H9 (cell line): Measurements from ENCODE around the gene MZB1. TPM values are rescaled to one million over a fixed set of nuclear protein-coding genes. Genes with fewer than 3 reads are reported as not detected.

Experiments used
- DNase-seq: peaks from one replicate; pipeline ENCODE4 v3.0.0-alpha.2; 2017
- H2AFZ ChIP-seq: one replicate; pipeline ENCODE4 v1.6.1; 2013; ENCODE audit warnings: mild to moderate bottlenecking, low read length, control low read depth, moderate library complexity
- H2AK5ac ChIP-seq: 2 replicates; pipeline ENCODE4 v1.6.1; 2013; ENCODE audit warnings: low read length, control low read depth, mixed read lengths; ENCODE audit not compliant: insufficient read length
- H2BK120ac ChIP-seq: one replicate; pipeline ENCODE4 v1.6.1; 2013; ENCODE audit warnings: low read depth, mild to moderate bottlenecking, low read length, control low read depth, inconsistent platforms; ENCODE audit not compliant: poor library complexity, severe bottlenecking
- H2BK12ac ChIP-seq: 2 replicates; pipeline ENCODE4 v1.6.1; 2013; ENCODE audit warnings: low read length, control low read depth, mixed read lengths, low read depth; ENCODE audit not compliant: insufficient read length
- H2BK15ac ChIP-seq: 2 replicates; pipeline ENCODE4 v1.6.1; 2013; ENCODE audit warnings: low read depth, low read length, control low read depth
- H2BK20ac ChIP-seq: one replicate; pipeline ENCODE4 v1.6.1; 2013; ENCODE audit warnings: low read depth, mild to moderate bottlenecking, low read length, control low read depth, inconsistent platforms; ENCODE audit not compliant: poor library complexity, severe bottlenecking
- H2BK5ac ChIP-seq: 2 replicates; pipeline ENCODE4 v1.6.1; 2013; ENCODE audit warnings: low read length, control low read depth, mixed read lengths; ENCODE audit not compliant: insufficient read length
- H3K14ac ChIP-seq: 2 replicates; pipeline ENCODE4 v1.6.1; 2013; ENCODE audit warnings: low read length, control low read depth; ENCODE audit not compliant: insufficient read depth
- H3K18ac ChIP-seq: 2 replicates; pipeline ENCODE4 v1.6.1; 2013; ENCODE audit warnings: low read depth, mild to moderate bottlenecking, mixed read lengths, low read length, control low read depth; ENCODE audit not compliant: insufficient read length
- H3K23ac ChIP-seq: 2 replicates; pipeline ENCODE4 v1.6.1; 2013; ENCODE audit warnings: low read length, control low read depth, mixed read lengths, low read depth; ENCODE audit not compliant: insufficient read length
- H3K23me2 ChIP-seq: 2 replicates; pipeline ENCODE4 v1.6.1; 2013; ENCODE audit warnings: low read depth, mild to moderate bottlenecking, mixed read lengths, low read length, control low read depth; ENCODE audit not compliant: insufficient read length, poor library complexity, severe bottlenecking
- H3K27ac ChIP-seq: 2 replicates; pipeline ENCODE4 v1.5.1; 2013; ENCODE audit warnings: low read length, control low read depth, mixed read lengths, low read depth; ENCODE audit not compliant: insufficient read length
- H3K27me3 ChIP-seq: 2 replicates; pipeline ENCODE4 v1.6.1; 2013; ENCODE audit warnings: low read length, control low read depth, inconsistent platforms; ENCODE audit not compliant: insufficient read depth
- H3K4ac ChIP-seq: 2 replicates; pipeline ENCODE4 v1.6.1; 2013; ENCODE audit warnings: low read depth, mild to moderate bottlenecking, control low read depth, inconsistent platforms, low read length, moderate library complexity
- H3K4me1 ChIP-seq: 2 replicates; pipeline ENCODE4 v1.6.1; 2013; ENCODE audit warnings: low read length, control low read depth, inconsistent platforms; ENCODE audit not compliant: insufficient read depth
- H3K4me2 ChIP-seq: 2 replicates; pipeline ENCODE4 v1.6.1; 2013; ENCODE audit warnings: low read length, control low read depth, mixed read lengths; ENCODE audit not compliant: insufficient read length, insufficient read depth
- H3K56ac ChIP-seq: 2 replicates; pipeline ENCODE4 v1.6.1; 2013; ENCODE audit warnings: low read depth, mild to moderate bottlenecking, mixed read lengths, low read length, control low read depth; ENCODE audit not compliant: insufficient read length
- H3K79me1 ChIP-seq: 2 replicates; pipeline ENCODE4 v1.6.1; 2013; ENCODE audit warnings: low read depth, mild to moderate bottlenecking, moderate library complexity, low read length, control low read depth, inconsistent platforms; ENCODE audit not compliant: insufficient read depth, poor library complexity, severe bottlenecking
- H3K79me2 ChIP-seq: 2 replicates; pipeline ENCODE4 v1.6.1; 2013; ENCODE audit warnings: low read length, control low read depth, inconsistent platforms; ENCODE audit not compliant: insufficient read depth
- H3K9ac ChIP-seq: 2 replicates; pipeline ENCODE4 v1.6.1; 2013; ENCODE audit warnings: low read length, control low read depth, mixed read lengths; ENCODE audit not compliant: insufficient read length; ENCODE audit errors: extremely low read depth
- H3K9me3 ChIP-seq: one replicate; pipeline ENCODE4 v1.6.1; 2013; ENCODE audit warnings: low read depth, low read length, inconsistent platforms; ENCODE audit not compliant: control insufficient read depth
- H3T11ph ChIP-seq: one replicate; pipeline ENCODE4 v1.6.1; 2013; ENCODE audit warnings: mild to moderate bottlenecking, low read length, control low read depth, inconsistent platforms
- H4K20me1 ChIP-seq: one replicate; pipeline ENCODE4 v1.6.1; 2013; ENCODE audit not compliant: control insufficient read depth, insufficient read length, insufficient read depth
- H4K5ac ChIP-seq: 2 replicates; pipeline ENCODE4 v1.6.1; 2013; ENCODE audit warnings: low read depth, mild to moderate bottlenecking, mixed read lengths, low read length, control low read depth; ENCODE audit not compliant: insufficient read length
- H4K8ac ChIP-seq: replicated peaks from 2 replicates; pipeline ENCODE4 v1.6.1; 2013; ENCODE audit warnings: low read length, control low read depth, mixed read lengths, low read depth; ENCODE audit not compliant: insufficient read length
- H4K91ac ChIP-seq: 2 replicates; pipeline ENCODE4 v1.6.1; 2013; ENCODE audit warnings: low read depth, mild to moderate bottlenecking, moderate library complexity, mixed read lengths, low read length, control low read depth; ENCODE audit not compliant: insufficient read length
- H3K27ac Mint-ChIP-seq, 3 experiments: 2 replicates in 2 of 3; 3 replicates in 1 of 3; pipeline ENCODE4 v1.8.0; 2020 to 2021; ENCODE audit warnings: mixed read lengths in 3 of 3, mild to moderate bottlenecking in 1 of 3, moderate library complexity in 1 of 3
- H3K27me3 Mint-ChIP-seq: 2 replicates; pipeline ENCODE4 v1.8.0; 2021; ENCODE audit warnings: low read depth, mild to moderate bottlenecking, moderate library complexity, mixed read lengths
- H3K36me3 Mint-ChIP-seq, 3 experiments: 2 replicates in 2 of 3; 3 replicates in 1 of 3; pipeline ENCODE4 v1.8.0; 2020 to 2021; ENCODE audit warnings: low read depth in 3 of 3, mixed read lengths in 3 of 3; ENCODE audit not compliant: insufficient read depth in 1 of 3
- H3K4me1 Mint-ChIP-seq, 2 experiments: 2 replicates each; pipeline ENCODE4 v1.8.0; 2020; ENCODE audit warnings: mixed read lengths in 2 of 2
- H3K4me3 Mint-ChIP-seq, 2 experiments: 2 replicates in 1 of 2; 3 replicates in 1 of 2; pipeline ENCODE4 v1.8.0; 2020 to 2021; ENCODE audit warnings: mild to moderate bottlenecking in 2 of 2, mixed read lengths in 2 of 2, moderate library complexity in 1 of 2
- H3K9me3 Mint-ChIP-seq, 2 experiments: 2 replicates in 1 of 2; 3 replicates in 1 of 2; pipeline ENCODE4 v1.8.0; 2020; ENCODE audit warnings: mild to moderate bottlenecking in 2 of 2, mixed read lengths in 2 of 2, moderate library complexity in 1 of 2
- WGBS: extraction: QIAGEN DNeasy Blood & Tissue Kit; methylation state at CpG from one replicate; pipeline ENCODE4 v1.1.7; 2013; ENCODE audit warnings: missing lambda C conversion rate, low lambda C conversion rate, mixed read lengths; ENCODE audit not compliant: insufficient read length; ENCODE audit errors: extremely low coverage; 5-methylcytosine and 5-hydroxymethylcytosine counted together
- total RNA-seq: library from RNA; stranded (reverse); gene quantifications from 2 replicates; pipeline ENCODE4 v1.2.1, GENCODE V29; 2021
- TF ChIP-seq, protein P1 (sequence below): fragments of 200-600 bp; sonication (generic); conservative IDR thresholded peaks from 3 replicates; pipeline ENCODE4 v1.8.0; 2021; ENCODE audit warnings: antibody characterized with exemption, mild to moderate bottlenecking

The MZB1 gene
- total RNA-seq, 1 experiment from 2014 or later = 0.31 TPM

DNA sequence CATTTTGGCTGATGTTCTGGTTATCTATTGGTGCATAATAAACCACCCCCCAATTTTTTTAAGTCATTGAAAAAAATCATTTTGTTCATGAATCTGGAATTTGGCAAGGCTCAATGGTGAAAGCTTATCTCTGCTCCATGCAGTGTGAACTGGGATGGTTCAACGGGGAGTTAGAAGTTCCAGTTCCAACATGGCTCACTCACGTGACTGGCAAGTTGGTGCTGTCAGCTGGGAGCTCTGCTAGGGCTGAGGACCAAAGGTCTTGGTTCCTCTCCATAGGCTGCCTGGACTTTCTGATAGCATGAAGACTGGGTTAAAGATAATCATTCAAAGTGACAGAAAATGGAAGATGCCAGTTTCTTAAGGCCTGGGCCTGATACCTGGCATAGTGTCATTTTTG is 17.2 kb upstream of the MZB1 start:
- H3K4me3 Mint-ChIP-seq = no peak overlapping the region
- Histone ChIP-seq H4K5ac (no peak overlapping the region), H2BK5ac (no peak overlapping the region), H3K23ac (no peak overlapping the region), H2BK120ac (no peak overlapping the region), H3K79me2 (no peaks in the 10 kb centered on the region), H3K4me1 (peaks cover 2% of the 10 kb centered on the region; the same call in 1 of the 2 replicates), H4K91ac (no peak overlapping the region), H3K18ac (no peak overlapping the region), H3K4ac (no peak overlapping the region), H3K27me3 (no peaks in the 10 kb centered on the region), H3K9me3 (no peaks in the 10 kb centered on the region), H3K56ac (no peak overlapping the region), H3K23me2 (no peaks in the 10 kb centered on the region), H2BK20ac (no peak overlapping the region), H3K9ac (no peak overlapping the region), H3K14ac (no peak overlapping the region), H4K20me1 (no peaks in the 10 kb centered on the region), H2AK5ac (no peak overlapping the region), H2AFZ (no peak overlapping the region), H2BK15ac (no peak overlapping the region), H4K8ac (no peak overlapping the region), H3K79me1 (no peaks in the 10 kb centered on the region), H3K4me2 (no peak overlapping the region), H3K27ac (no peak overlapping the region), H2BK12ac (no peak overlapping the region), H3T11ph (no peak overlapping the region)
- no peak for DNase-seq
- TF ChIP-seq, protein P1, sequence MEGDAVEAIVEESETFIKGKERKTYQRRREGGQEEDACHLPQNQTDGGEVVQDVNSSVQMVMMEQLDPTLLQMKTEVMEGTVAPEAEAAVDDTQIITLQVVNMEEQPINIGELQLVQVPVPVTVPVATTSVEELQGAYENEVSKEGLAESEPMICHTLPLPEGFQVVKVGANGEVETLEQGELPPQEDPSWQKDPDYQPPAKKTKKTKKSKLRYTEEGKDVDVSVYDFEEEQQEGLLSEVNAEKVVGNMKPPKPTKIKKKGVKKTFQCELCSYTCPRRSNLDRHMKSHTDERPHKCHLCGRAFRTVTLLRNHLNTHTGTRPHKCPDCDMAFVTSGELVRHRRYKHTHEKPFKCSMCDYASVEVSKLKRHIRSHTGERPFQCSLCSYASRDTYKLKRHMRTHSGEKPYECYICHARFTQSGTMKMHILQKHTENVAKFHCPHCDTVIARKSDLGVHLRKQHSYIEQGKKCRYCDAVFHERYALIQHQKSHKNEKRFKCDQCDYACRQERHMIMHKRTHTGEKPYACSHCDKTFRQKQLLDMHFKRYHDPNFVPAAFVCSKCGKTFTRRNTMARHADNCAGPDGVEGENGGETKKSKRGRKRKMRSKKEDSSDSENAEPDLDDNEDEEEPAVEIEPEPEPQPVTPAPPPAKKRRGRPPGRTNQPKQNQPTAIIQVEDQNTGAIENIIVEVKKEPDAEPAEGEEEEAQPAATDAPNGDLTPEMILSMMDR = no peak
- WGBS = no CpG with 5 or more reads among the region's 2 CpGs
- peaks cover 16 to 20% of the 10 kb centered on the region in 2 experiments for H3K4me1 Mint-ChIP-seq
- no peaks in the 10 kb centered on the region for H3K9me3 Mint-ChIP-seq
- H3K36me3 Mint-ChIP-seq = peaks cover 0 to 3% (median under 1%) of the 10 kb centered on the region in 3 experiments; a peak in 2 of 7 replicates
- no peak overlapping the region for H3K27ac Mint-ChIP-seq
- H3K27me3 Mint-ChIP-seq = peaks cover 2% of the 10 kb centered on the region; the same call in 1 of the 2 replicates
